Esophagus squamous epithelium (tissue), 5 donors: Measurements from ENCODE around the gene BCL2L15. TPM values are rescaled to one million over a fixed set of nuclear protein-coding genes. Genes with fewer than 3 reads are reported as not detected.

Experiments
- DNase-seq: peaks from one replicate; lab custom pipeline; 2025; lab: John Stamatoyannopoulos, UW
- H3K27ac ChIP-seq, 4 donors: fragments of 200-600 bp; sonication (generic); one replicate each; pipeline ENCODE4 v1.5.1; 2016 to 2019; ENCODE audit warnings: mild to moderate bottlenecking in 1 of 4
- H3K27me3 ChIP-seq, 4 donors: fragments of 200-600 bp; sonication (generic); 1 replicate in 3 of 4; 2 replicates in 1 of 4; pipeline versions ENCODE4 v1.5.1 to v1.6.0; 2017 to 2021; ENCODE audit warnings: antibody characterized with exemption in 1 of 4
- H3K36me3 ChIP-seq, 3 donors: fragments of 200-600 bp; sonication (generic); one replicate each; pipeline ENCODE4 v1.5.1; 2016 to 2019
- H3K4me1 ChIP-seq, 3 donors: fragments of 200-600 bp; sonication (generic); one replicate each; pipeline ENCODE4 v1.5.1; 2017 to 2019
- H3K4me3 ChIP-seq, 4 donors: fragments of 200-600 bp; sonication (generic); 1 replicate in 3 of 4; 2 replicates in 1 of 4; pipeline ENCODE4 v1.5.1; 2016 to 2019; ENCODE audit warnings: mild to moderate bottlenecking in 2 of 4, moderate library complexity in 1 of 4
- H3K9me3 ChIP-seq, 3 donors: fragments of 200-600 bp; sonication (generic); one replicate each; pipeline ENCODE4 v1.5.1; 2016 to 2019
- CTCF ChIP-seq, 6 experiments: fragments of 450-650 bp in 4 of 6; fragments of 200-600 bp in 2 of 6; sonication (generic) in 2 of 6; IDR thresholded peaks; one replicate each; pipeline ENCODE4 v1.5.1; 2016 to 2019; ENCODE audit warnings: antibody characterized with exemption in 6 of 6, mild to moderate bottlenecking in 4 of 6, moderate library complexity in 4 of 6
- POLR2A ChIP-seq, 4 donors: fragments of 450-650 bp; IDR thresholded peaks; one replicate each; pipeline ENCODE4 v1.6.1; 2017; ENCODE audit warnings: antibody characterized with exemption in 4 of 4, mild to moderate bottlenecking in 4 of 4, moderate library complexity in 3 of 4
- WGBS, 2 donors: methylation state at CpG; one replicate each; pipeline ENCODE4 v1.1.5; 2018; 5-methylcytosine and 5-hydroxymethylcytosine counted together
- intact Hi-C: fragments of 100-400 bp; cut with DNase I; formaldehyde crosslinking; loops from one replicate; pipeline ENCODE4 v1.15.0; 2022
- total RNA-seq, 4 donors: library from RNA; depleted of rRNA; stranded (reverse); fragments of >200 nt; gene quantifications; one replicate each; pipeline ENCODE4 v1.1.0, GENCODE V29; 2016
- donor health status: DM: yes; HTN: yes; CAD: no.

BCL2L15 gene
- total RNA-seq, 4 donors from 2014 or later = 0.76 to 6.8 (median 3.4) TPM

GRCh38 chr1:113934006-113934405 lies 46.6 kb upstream of the BCL2L15 start:
- no peak for DNase-seq
- Histone ChIP-seq H3K9me3 (no peaks in the 10 kb centered on the region), H3K4me1 (peaks cover 8 to 68% (median 22%) of the 10 kb centered on the region in 3 donors), H3K27me3 (no peaks in the 10 kb centered on the region), H3K36me3 (no peaks in the 10 kb centered on the region), H3K27ac (no peak overlapping the region), H3K4me3 (no peak overlapping the region)
- no peak for TF ChIP-seq CTCF (IDR thresholded peaks at IDR 0.05)
- intact Hi-C loops = no loop called here

GRCh38 chr1:113931451-113931851 lies 44.1 kb upstream of the BCL2L15 start:
- Histone ChIP-seq H3K27me3 (no peaks in the 10 kb centered on the region), H3K9me3 (no peaks in the 10 kb centered on the region), H3K36me3 (no peaks in the 10 kb centered on the region), H3K4me1 (peaks cover 8 to 63% (median 17%) of the 10 kb centered on the region in 3 donors), H3K4me3 (peak overlapping the region in 3 of 4 donors; percentile 75 to 100 (median 86)), H3K27ac (peak overlapping the region in 2 of 4 donors; percentile 95 to 99)
- TF ChIP-seq CTCF (IDR thresholded peaks at IDR 0.05) (no peak), POLR2A (IDR thresholded peaks at IDR 0.05) (no peak)
- 9 to 11% methylated on average over 3 of the region's 3 CpGs for WGBS, 2 donors
- DNase-seq = no peak
- intact Hi-C loops = no loop called here

GRCh38 chr1:113930499-113931161 lies 43.2 kb upstream of the BCL2L15 start:
- Histone ChIP-seq H3K4me3 (peak overlapping the region; percentile 75 to 100 (median 86)), H3K9me3 (no peaks in the 10 kb centered on the region), H3K27ac (peak overlapping the region; percentile 95 to 99 (median 97)), H3K36me3 (no peaks in the 10 kb centered on the region), H3K27me3 (no peaks in the 10 kb centered on the region), H3K4me1 (peaks cover 8 to 60% (median 17%) of the 10 kb centered on the region in 3 donors)
- 1 to 3% methylated on average over 8 of the region's 8 CpGs for WGBS, 2 donors
- intact Hi-C loops = no loop called here
- DNase-seq = no peak
- TF ChIP-seq CTCF (IDR thresholded peaks at IDR 0.05) = no peak
- no peak for TF ChIP-seq POLR2A (IDR thresholded peaks at IDR 0.05)

- Histone ChIP-seq H3K27ac (peak overlapping the region; percentile 95 to 99 (median 97)), H3K4me3 (peak overlapping the region; percentile 75 to 100 (median 86)), H3K4me1 (peaks cover 8 to 60% (median 17%) of the 10 kb centered on the region in 3 donors), H3K27me3 (no peaks in the 10 kb centered on the region), H3K9me3 (no peaks in the 10 kb centered on the region), H3K36me3 (no peaks in the 10 kb centered on the region)
- intact Hi-C loops = no loop called here
- TF ChIP-seq CTCF (IDR thresholded peaks at IDR 0.05) (peak in 1 of 6 experiments; percentile 3), POLR2A (IDR thresholded peaks at IDR 0.05) (no peak)
- DNase-seq = no peak
- 0% methylated on average over 4 of the region's 64 CpGs for WGBS, 2 donors
These were observed 42.5 kb upstream of the BCL2L15 start for GRCh38 chr1:113929750-113930498.
